DMS 273 treated with DMSO at 0.1 percent for 48 hours (cell line): ENCODE measurements around the gene HSCB.
A peak's percentile ranks its signal among the peaks of the same experiment; 100 is the strongest.
"Not testable (repeated sequence)": the region's sequence is repeated elsewhere in the genome, so short reads cannot be mapped to it uniquely, and the experiment has no call there.

ENCODE experiments used
- DNase-seq: peaks from one replicate; lab custom pipeline; 2025; lab: John Stamatoyannopoulos, UW

Gene HSCB

GRCh38 chr22:28741785-28742561, at the start of gene HSCB, which contains the start of gene CHEK2:
Gene HSCB, plus strand, starts transcription at chr22:28742039. Its CDS starts 57 bp downstream, at chr22:28742096.
Gene CHEK2, minus strand, starts transcription at chr22:28741820. Its CDS starts 7,099 bp downstream, at chr22:28734721.
- DNase-seq: peak; percentile 97

GRCh38 chr22:28693041-28693760, 48.6 kb upstream of the HSCB start:
- DNase-seq: not testable (repeated sequence)

GRCh38 chr22:28702891-28703290, 38.9 kb upstream of the HSCB start:
- no peak for DNase-seq

- DNase-seq: no peak
These were observed 38.4 kb upstream of the HSCB start for GRCh38 chr22:28703436-28703835.

- DNase-seq: no peak
These were observed 35.0 kb upstream of the HSCB start for GRCh38 chr22:28706845-28707244.

GRCh38 chr22:28710107-28710506, 31.7 kb upstream of the HSCB start:
- no peak for DNase-seq

- DNase-seq: no peak
These were observed 31.2 kb upstream of the HSCB start for GRCh38 chr22:28710576-28711191.

GRCh38 chr22:28711341-28711740, 30.5 kb upstream of the HSCB start:
- no peak for DNase-seq

- no peak for DNase-seq
These were observed 29.7 kb upstream of the HSCB start for GRCh38 chr22:28711820-28712777.

GRCh38 chr22:28714043-28714628, 27.7 kb upstream of the HSCB start:
- no peak for DNase-seq

- no peak for DNase-seq
These were observed 26.2 kb upstream of the HSCB start for GRCh38 chr22:28715611-28716010.

- DNase-seq: no peak
These were observed 25.2 kb upstream of the HSCB start for GRCh38 chr22:28716686-28717085.

- no peak for DNase-seq
These were observed 23.8 kb upstream of the HSCB start for GRCh38 chr22:28718044-28718443.

- DNase-seq: no peak
These were observed 13.8 kb upstream of the HSCB start for GRCh38 chr22:28728002-28728401.

- DNase-seq: no peak
These were observed 13.1 kb upstream of the HSCB start for GRCh38 chr22:28728621-28729313.

GRCh38 chr22:28730179-28730578, 11.7 kb upstream of the HSCB start:
- no peak for DNase-seq

GRCh38 chr22:28734393-28734792, 7.4 kb upstream of the HSCB start:
- DNase-seq: no peak

- no peak for DNase-seq
These were observed 5.3 kb upstream of the HSCB start for GRCh38 chr22:28736301-28737155.

- no peak for DNase-seq
These were observed 4.1 kb upstream of the HSCB start for GRCh38 chr22:28737701-28738100.

- DNase-seq: not testable (repeated sequence)
These were observed 3.0 kb upstream of the HSCB start for GRCh38 chr22:28738876-28739275.
